ENCODE data around the gene NLRC5.
"Not testable (repeated sequence)": the region's sequence is repeated elsewhere in the genome, so short reads cannot be mapped to it uniquely, and the experiment has no call there.

The NLRC5 gene

GRCh38 chr16:57084257-57084770 lies 95.0 kb downstream of the NLRC5 start:
- DNase-seq = peak; percentile 75

- DNase-seq = no peak
These were observed 95.6 kb downstream of the NLRC5 start for GRCh38 chr16:57084996-57085395.

- no peak for DNase-seq
These were observed 97.6 kb downstream of the NLRC5 start for GRCh38 chr16:57087003-57087402.

- DNase-seq = no peak
These were observed 100.0 kb downstream of the NLRC5 start for GRCh38 chr16:57089406-57089805.

GRCh38 chr16:57091200-57091974 lies 102.0 kb downstream of the NLRC5 start:
- DNase-seq = no peak

- DNase-seq = no peak
These were observed 102.8 kb downstream of the NLRC5 start, which contains the start of gene CPNE2 for GRCh38 chr16:57091975-57092785. Gene CPNE2, plus strand, starts transcription at chr16:57092583. Its CDS starts 18,160 bp downstream, at chr16:57110743.

GRCh38 chr16:57092786-57093411 lies 103.5 kb downstream of the NLRC5 start:
- peak; percentile 34 for DNase-seq

- no peak for DNase-seq
These were observed 104.6 kb downstream of the NLRC5 start for GRCh38 chr16:57093666-57094564.

- DNase-seq = no peak
These were observed 105.6 kb downstream of the NLRC5 start for GRCh38 chr16:57094911-57095310.

- no peak for DNase-seq
These were observed 106.8 kb downstream of the NLRC5 start for GRCh38 chr16:57096192-57096591.

GRCh38 chr16:57096793-57097192 lies 107.4 kb downstream of the NLRC5 start:
- DNase-seq = no peak

- no peak for DNase-seq
These were observed 109.0 kb downstream of the NLRC5 start for GRCh38 chr16:57098188-57098841.

- DNase-seq = not testable (repeated sequence)
These were observed 110.6 kb downstream of the NLRC5 start for GRCh38 chr16:57099965-57100364.

- DNase-seq = no peak
These were observed 111.1 kb downstream of the NLRC5 start for GRCh38 chr16:57100445-57100844.

- DNase-seq = no peak
These were observed 113.8 kb downstream of the NLRC5 start for GRCh38 chr16:57102888-57103851.

- no peak for DNase-seq
These were observed 115.3 kb downstream of the NLRC5 start for GRCh38 chr16:57104706-57105105.

- no peak for DNase-seq
These were observed 115.8 kb downstream of the NLRC5 start for GRCh38 chr16:57105184-57105583.

- DNase-seq = no peak
These were observed 117.4 kb downstream of the NLRC5 start for GRCh38 chr16:57106767-57107166.

GRCh38 chr16:57107321-57107922 lies 118.1 kb downstream of the NLRC5 start:
- no peak for DNase-seq

- no peak for DNase-seq
These were observed 119.1 kb downstream of the NLRC5 start for GRCh38 chr16:57108432-57108831.

Measured in activated CD4-positive, alpha-beta T cell treated with anti-CD3 and anti-CD28 coated beads, Interleukin-2, amount 50 U/mL, for 16 hours (primary cell).